Measurements from ENCODE around the gene ONECUT1. TPM values are rescaled to one million over a fixed set of nuclear protein-coding genes. Genes with fewer than 3 reads are reported as not detected.

ONECUT1 gene
- total and polyA plus RNA-seq, 2 of the 8 experiments (the other 6 are each of a cell fraction or from before 2014, with no cell fraction given) = 0.65 to 6.4 TPM

DNA sequence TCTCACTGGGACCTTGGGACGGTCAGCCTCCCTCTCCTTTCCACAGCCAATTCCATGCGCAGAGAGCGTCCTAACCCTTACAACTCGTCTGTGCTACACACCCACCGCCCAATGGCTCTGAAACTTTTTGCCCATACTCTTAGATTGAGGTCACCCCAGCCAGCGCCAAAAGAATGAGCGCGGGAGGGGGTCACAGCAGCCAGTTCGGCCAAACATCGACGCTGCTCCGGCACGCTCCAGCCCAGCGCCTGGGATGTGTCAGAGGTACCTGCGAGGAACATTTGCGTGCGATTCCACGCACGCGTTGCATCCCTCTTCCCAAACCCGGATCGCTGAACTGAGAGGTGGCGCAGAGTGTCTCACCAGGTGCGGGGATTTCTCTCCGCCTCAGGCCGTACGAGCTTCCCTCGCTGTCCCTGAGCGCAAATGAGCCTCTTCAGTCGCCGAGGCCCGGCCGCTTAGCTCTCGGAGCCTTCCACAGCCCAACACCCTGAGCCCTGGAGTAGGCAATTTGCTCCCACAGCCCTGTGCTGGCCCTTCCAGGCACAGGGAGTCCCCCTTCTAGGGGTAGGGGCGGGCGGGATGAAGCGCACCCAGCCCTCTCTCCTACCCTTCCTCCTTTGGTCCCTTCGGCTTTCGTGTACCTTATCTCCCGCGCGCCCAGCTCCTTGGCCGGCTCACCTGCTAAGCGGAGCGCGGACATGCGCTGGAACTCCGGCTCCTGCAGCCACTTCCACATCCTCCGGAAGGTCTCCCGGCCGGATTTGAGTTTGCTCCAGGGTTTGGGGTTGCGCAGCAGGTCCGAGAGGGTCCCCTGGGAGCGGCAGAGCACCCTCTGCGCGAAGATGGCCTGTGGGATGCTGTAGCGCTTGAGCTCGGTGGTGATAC lies 1.8 kb downstream of the ONECUT1 start (continued):
- no peak for TF ChIP-seq SIN3A (conservative IDR thresholded peaks at IDR 0.05 in 1 of 2, IDR thresholded peaks at IDR 0.05 in 1 of 2; ENCODE audit: low read depth in 1 of 2, low read length in 2 of 2)
- peak; percentile 64 for TF ChIP-seq MAX (IDR thresholded peaks at IDR 0.05)
- no peak for TF ChIP-seq SP1 (IDR thresholded peaks at IDR 0.05; ENCODE audit: low read depth, low read length)
- no peak for TF ChIP-seq BACH1 (IDR thresholded peaks at IDR 0.05; ENCODE audit: low read length)
- peak; percentile 7 for TF ChIP-seq ASH2L (IDR thresholded peaks at IDR 0.05; ENCODE audit: low read length)
- no peak for TF ChIP-seq JUN (IDR thresholded peaks at IDR 0.05; ENCODE audit: low read depth, low read length)
